Activated naive CD8-positive, alpha-beta T cell treated with anti-CD3 and anti-CD28 coated beads for 36 hours (primary cell): ENCODE measurements around the gene GOLGA6L24. TPM values are rescaled to one million over a fixed set of nuclear protein-coding genes. Genes with fewer than 3 reads are reported as not detected.

Source experiments
- total RNA-seq, 2 experiments: library from RNA; stranded (reverse); gene quantifications; one replicate each; pipeline ENCODE4 v1.2.3, GENCODE V29; 2021

The GOLGA6L24 gene
- total RNA-seq, 2 experiments from 2014 or later = not detected

Other genes with a start within 250 kb of the GOLGA6L24 start
- 10 to 100 TPM; 28.1 to 30.3 TPM for gene HERC2, start 35.9 kb downstream of the GOLGA6L24 start, total RNA-seq
- not detected for gene GOLGA8F, start 20.6 kb upstream of the GOLGA6L24 start, total RNA-seq
- not detected for gene GOLGA8G, start 174.9 kb upstream of the GOLGA6L24 start, total RNA-seq
- not detected for gene GOLGA6L25, start 195.5 kb upstream of the GOLGA6L24 start, total RNA-seq